Activated naive CD4-positive, alpha-beta T cell treated with anti-CD3 and anti-CD28 coated beads, Interleukin-2, amount 50 U/mL, for 16 hours (primary cell): Measurements from ENCODE around the gene ST8SIA5.

Source experiments
- DNase-seq: peaks from one replicate; pipeline ENCODE4 v3.0.0-alpha.2; 2020

The ST8SIA5 gene

GRCh38 chr18:46623541-46623940 is 133.3 kb downstream of the ST8SIA5 start:
- peak; percentile 18 for DNase-seq

GRCh38 chr18:46622999-46623398 is 133.9 kb downstream of the ST8SIA5 start:
- no peak for DNase-seq

GRCh38 chr18:46622451-46622850 is 134.4 kb downstream of the ST8SIA5 start:
- no peak for DNase-seq

- no peak for DNase-seq
Measured at GRCh38 chr18:46621871-46622270, 135.0 kb downstream of the ST8SIA5 start.

- no peak for DNase-seq
Measured at GRCh38 chr18:46621111-46621766, 135.6 kb downstream of the ST8SIA5 start.

- DNase-seq: no peak
Measured at GRCh38 chr18:46619559-46619958, 137.3 kb downstream of the ST8SIA5 start.
